Measurements from ENCODE around the gene EVL.
A peak's percentile ranks its signal among the peaks of the same experiment; 100 is the strongest.

EVL gene

DNA sequence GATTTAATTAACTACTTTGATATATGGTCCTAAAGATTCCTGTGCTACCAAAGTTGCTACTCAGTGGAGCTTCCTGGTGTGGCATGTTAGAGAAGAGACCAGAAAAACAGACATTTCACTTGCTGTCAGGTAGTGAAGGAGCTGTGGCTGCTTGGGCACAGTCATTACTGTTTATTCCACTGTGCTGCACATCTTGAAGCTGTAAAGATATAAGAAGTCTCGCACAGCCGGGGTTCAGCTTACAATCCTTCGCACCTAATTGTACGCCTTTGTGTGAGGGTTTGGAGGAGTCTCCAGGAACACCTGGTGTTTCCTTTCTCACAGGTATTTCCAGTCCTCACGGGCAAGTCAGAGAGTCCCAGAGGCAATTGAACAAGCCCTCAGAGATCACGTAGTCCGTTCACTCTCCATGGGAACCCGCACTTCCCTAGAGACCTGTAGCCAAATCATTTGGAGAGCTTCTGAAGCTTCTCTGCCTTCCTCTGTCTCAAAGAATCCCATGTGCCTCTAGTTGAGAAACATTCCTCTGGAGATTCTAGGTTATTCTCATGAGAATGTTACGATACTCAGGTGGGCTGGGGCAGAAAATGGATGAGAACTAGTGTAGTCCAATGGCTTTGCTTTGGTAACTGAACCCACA lies 4.1 kb downstream of the EVL start:
- ATAC-seq, result peak; percentile 5
- Mint-ChIP-seq H3K9me3 (no peaks in the 10 kb centered on the region), H3K4me3 (peak overlapping the region; percentile 77), H3K4me1 (peaks cover 90% of the 10 kb centered on the region), H3K36me3 (peaks cover 79% of the 10 kb centered on the region), H3K27ac (peak overlapping the region; percentile 94)
- DNase-seq (ENCODE audit: low spot score in 2 of 2), result no peak

- peak overlapping the region; percentile 77 for H3K4me3 Mint-ChIP-seq
- no peak for ATAC-seq
- no peaks in the 10 kb centered on the region for H3K9me3 Mint-ChIP-seq
- peaks cover 91% of the 10 kb centered on the region for H3K4me1 Mint-ChIP-seq
- peaks cover 86% of the 10 kb centered on the region for H3K36me3 Mint-ChIP-seq
- peak overlapping the region; percentile 94 for H3K27ac Mint-ChIP-seq
- DNase-seq (ENCODE audit: low spot score in 2 of 2), result no peak
Observed at GRCh38 chr14:100070310-100070709, 5.1 kb downstream of the EVL start.

DNA sequence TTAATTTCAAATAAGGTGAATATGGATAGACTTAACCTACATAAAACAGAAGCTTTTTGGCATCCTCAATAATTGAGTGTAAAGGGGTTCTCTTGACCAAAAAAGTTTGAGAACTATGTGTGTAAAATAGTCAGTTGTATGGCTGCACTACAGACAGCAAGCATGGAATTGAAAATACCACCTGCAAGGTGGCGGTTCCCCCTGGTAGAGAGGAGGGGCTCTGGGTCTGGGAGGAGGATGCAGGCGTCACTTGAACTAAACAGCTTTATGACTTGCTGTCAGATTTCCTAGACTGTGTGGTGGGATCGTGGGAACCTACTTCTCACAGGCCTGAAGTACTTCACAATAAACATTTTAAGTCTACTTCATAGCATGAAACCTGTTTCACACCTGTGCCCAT lies 6.3 kb downstream of the EVL start:
- DNase-seq (ENCODE audit: low spot score in 2 of 2), result no peak
- ATAC-seq, result no peak
- peak overlapping the region; percentile 77 for H3K4me3 Mint-ChIP-seq
- no peaks in the 10 kb centered on the region for H3K9me3 Mint-ChIP-seq
- peaks cover 82% of the 10 kb centered on the region for H3K36me3 Mint-ChIP-seq
- H3K27ac Mint-ChIP-seq, result peak overlapping the region; percentile 94
- H3K4me1 Mint-ChIP-seq, result peaks cover 95% of the 10 kb centered on the region

GRCh38 chr14:100072783-100073346 lies 7.6 kb downstream of the EVL start:
- Mint-ChIP-seq H3K36me3 (peaks cover 70% of the 10 kb centered on the region), H3K4me1 (peaks cover 96% of the 10 kb centered on the region), H3K27ac (peak overlapping the region; percentile 88), H3K9me3 (no peaks in the 10 kb centered on the region), H3K4me3 (peak overlapping the region; percentile 77)
- ATAC-seq, result peak; percentile 33
- peak in 1 of 2 donors; percentile 66 for DNase-seq (ENCODE audit: low spot score in 2 of 2)

GRCh38 chr14:100073576-100074430 lies 8.6 kb downstream of the EVL start:
- Mint-ChIP-seq H3K27ac (peak overlapping the region; percentile 88), H3K4me1 (peaks cover 96% of the 10 kb centered on the region), H3K36me3 (peaks cover 70% of the 10 kb centered on the region), H3K4me3 (peak overlapping the region; percentile 77), H3K9me3 (no peaks in the 10 kb centered on the region)
- ATAC-seq (no peak), DNase-seq (ENCODE audit: low spot score in 2 of 2) (no peak)

GRCh38 chr14:100074431-100075100 lies 9.3 kb downstream of the EVL start:
- Mint-ChIP-seq H3K4me3 (peak overlapping the region; percentile 77), H3K36me3 (peaks cover 70% of the 10 kb centered on the region), H3K9me3 (no peaks in the 10 kb centered on the region), H3K27ac (peak overlapping the region; percentile 88), H3K4me1 (peaks cover 98% of the 10 kb centered on the region)
- DNase-seq (ENCODE audit: low spot score in 2 of 2), result no peak
- ATAC-seq, result no peak

- H3K27ac Mint-ChIP-seq, result peak overlapping the region; percentile 88
- H3K4me3 Mint-ChIP-seq, result peak overlapping the region; percentile 77
- ATAC-seq, result no peak
- peaks cover 71% of the 10 kb centered on the region for H3K36me3 Mint-ChIP-seq
- no peak for DNase-seq (ENCODE audit: low spot score in 2 of 2)
- H3K9me3 Mint-ChIP-seq, result no peaks in the 10 kb centered on the region
- H3K4me1 Mint-ChIP-seq, result peaks cover 98% of the 10 kb centered on the region
Observed at GRCh38 chr14:100075681-100076080, 10.5 kb downstream of the EVL start.

GRCh38 chr14:100076133-100076532 lies 10.9 kb downstream of the EVL start:
- Mint-ChIP-seq H3K4me3 (peak overlapping the region; percentile 77), H3K27ac (peak overlapping the region; percentile 88), H3K4me1 (peaks cover 98% of the 10 kb centered on the region), H3K36me3 (peaks cover 75% of the 10 kb centered on the region), H3K9me3 (no peaks in the 10 kb centered on the region)
- DNase-seq (ENCODE audit: low spot score in 2 of 2) (peak in 1 of 2 donors; percentile 72), ATAC-seq (peak; percentile 51)

DNA sequence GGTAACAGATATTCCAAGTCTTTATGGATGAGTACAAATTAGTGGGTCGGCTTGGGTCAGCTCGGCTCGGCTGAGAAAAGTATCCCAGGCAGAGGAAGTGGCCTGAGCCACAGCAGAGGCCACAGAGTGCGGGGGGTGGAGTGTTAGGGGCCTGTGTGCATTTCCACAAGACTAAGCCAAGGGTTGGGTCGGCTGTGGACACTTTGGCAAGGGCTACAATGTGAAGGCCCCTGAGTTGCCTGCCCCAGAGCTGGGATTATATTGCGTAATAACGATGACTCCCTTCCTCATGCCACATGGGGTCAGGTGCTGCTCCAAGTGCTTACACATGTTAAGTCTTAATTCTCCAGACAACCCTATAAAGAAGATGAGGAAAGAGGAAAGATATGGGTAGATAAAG lies 11.4 kb downstream of the EVL start:
- Mint-ChIP-seq H3K36me3 (peaks cover 80% of the 10 kb centered on the region), H3K27ac (peak overlapping the region; percentile 88), H3K4me1 (peaks cover 99% of the 10 kb centered on the region), H3K4me3 (peak overlapping the region; percentile 77), H3K9me3 (no peaks in the 10 kb centered on the region)
- ATAC-seq (no peak), DNase-seq (ENCODE audit: low spot score in 2 of 2) (no peak)

GRCh38 chr14:100077441-100077840 lies 12.2 kb downstream of the EVL start:
- H3K36me3 Mint-ChIP-seq, result peaks cover 84% of the 10 kb centered on the region
- peak overlapping the region; percentile 77 for H3K4me3 Mint-ChIP-seq
- peak overlapping the region; percentile 88 for H3K27ac Mint-ChIP-seq
- peaks cover 100% of the 10 kb centered on the region for H3K4me1 Mint-ChIP-seq
- DNase-seq (ENCODE audit: low spot score in 2 of 2) (no peak), ATAC-seq (no peak)
- no peaks in the 10 kb centered on the region for H3K9me3 Mint-ChIP-seq

DNA sequence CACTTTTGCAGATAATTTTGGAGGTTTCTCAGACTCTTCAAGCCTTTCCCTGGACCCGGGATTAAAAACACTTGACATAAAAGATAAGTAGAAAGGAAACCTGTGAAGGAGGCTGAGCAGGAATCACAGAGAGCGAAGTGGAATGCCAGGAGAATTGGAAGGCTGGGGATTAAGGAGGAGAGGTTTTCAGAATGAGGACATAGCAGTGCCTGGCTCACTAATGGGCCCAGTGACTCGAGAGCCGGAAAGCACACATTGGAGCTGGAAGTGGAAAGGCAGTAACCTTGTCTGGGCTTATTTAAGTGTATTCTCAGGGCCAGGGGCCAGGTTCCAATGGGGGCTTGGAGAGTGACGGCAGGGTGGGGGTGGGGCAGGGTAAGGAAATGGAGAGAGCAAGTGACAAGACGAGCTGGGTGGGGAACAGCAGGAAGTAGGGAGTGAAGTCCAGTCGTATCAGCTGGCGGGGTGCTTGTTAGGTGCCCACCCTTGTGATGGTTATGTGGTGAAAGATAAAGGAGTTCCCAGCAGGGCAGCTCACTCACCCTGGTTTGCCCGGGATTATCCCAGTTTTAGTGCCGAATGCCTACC lies 13.1 kb downstream of the EVL start:
- DNase-seq (ENCODE audit: low spot score in 2 of 2) (no peak), ATAC-seq (no peak)
- Mint-ChIP-seq H3K4me1 (peaks cover 100% of the 10 kb centered on the region), H3K27ac (peak overlapping the region; percentile 88), H3K36me3 (peaks cover 82% of the 10 kb centered on the region), H3K4me3 (peak overlapping the region; percentile 77), H3K9me3 (no peaks in the 10 kb centered on the region)

DNA sequence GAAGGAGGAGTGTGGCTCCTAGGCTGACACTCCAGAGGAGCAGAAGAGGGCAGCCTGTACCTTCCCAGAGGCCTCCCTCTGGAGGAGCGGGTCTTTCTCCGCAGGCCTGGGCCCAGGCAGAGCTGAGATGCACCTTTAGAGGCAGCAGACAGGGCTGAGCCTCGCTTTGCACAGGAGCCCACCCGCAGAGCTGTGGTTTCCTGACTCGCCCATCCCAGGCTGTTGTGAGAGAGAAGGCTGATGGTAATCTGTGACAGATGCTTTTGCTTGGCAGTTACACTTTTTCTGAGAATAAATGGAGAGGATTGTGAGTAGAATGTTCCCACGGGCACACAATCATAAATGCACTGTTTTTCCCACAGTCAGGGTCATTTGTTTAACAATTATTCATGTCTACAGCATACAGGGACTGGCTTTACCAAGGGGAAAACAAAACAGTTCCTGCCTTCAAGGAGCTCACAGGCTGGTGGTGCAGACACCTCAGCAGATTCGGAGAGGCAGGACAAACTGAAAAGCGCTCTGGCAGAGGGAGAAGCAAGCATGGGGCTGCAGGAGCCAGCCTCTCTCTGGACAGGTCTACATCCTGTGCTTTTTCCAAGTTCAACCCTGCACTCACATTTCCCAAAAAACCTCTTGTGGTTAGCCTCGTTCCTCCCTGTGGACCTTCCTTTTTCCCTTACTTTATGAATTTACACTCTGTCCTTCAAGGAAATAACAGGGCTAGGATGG lies 13.9 kb downstream of the EVL start:
- DNase-seq (ENCODE audit: low spot score in 2 of 2) (peak in 1 of 2 donors; percentile 84), ATAC-seq (peak; percentile 86)
- Mint-ChIP-seq H3K9me3 (no peaks in the 10 kb centered on the region), H3K27ac (peak overlapping the region; percentile 88), H3K4me3 (peak overlapping the region; percentile 77), H3K36me3 (peaks cover 82% of the 10 kb centered on the region), H3K4me1 (peaks cover 100% of the 10 kb centered on the region)

DNA sequence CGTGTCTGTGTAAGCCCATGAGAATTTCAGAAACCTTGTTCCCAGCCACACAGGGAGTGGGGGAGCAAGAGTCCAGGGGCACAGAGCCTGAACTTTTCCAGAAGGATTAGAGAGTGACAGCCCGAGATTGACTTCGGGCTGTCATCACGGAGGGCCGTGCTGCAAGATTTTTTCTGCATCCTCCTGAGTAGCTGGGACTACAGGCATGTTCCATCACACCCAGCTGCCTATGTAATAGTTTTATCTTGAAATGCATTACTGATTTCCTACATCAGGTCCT lies 14.4 kb downstream of the EVL start:
- DNase-seq (ENCODE audit: low spot score in 2 of 2), result no peak
- ATAC-seq, result no peak
- Mint-ChIP-seq H3K36me3 (peaks cover 82% of the 10 kb centered on the region), H3K4me3 (peak overlapping the region; percentile 77), H3K9me3 (no peaks in the 10 kb centered on the region), H3K4me1 (peaks cover 100% of the 10 kb centered on the region), H3K27ac (peak overlapping the region; percentile 88)

GRCh38 chr14:100080206-100080605 lies 15.0 kb downstream of the EVL start:
- no peak for ATAC-seq
- no peak for DNase-seq (ENCODE audit: low spot score in 2 of 2)
- H3K9me3 Mint-ChIP-seq, result no peaks in the 10 kb centered on the region
- peak overlapping the region; percentile 77 for H3K4me3 Mint-ChIP-seq
- peaks cover 100% of the 10 kb centered on the region for H3K4me1 Mint-ChIP-seq
- H3K27ac Mint-ChIP-seq, result peak overlapping the region; percentile 88
- H3K36me3 Mint-ChIP-seq, result peaks cover 82% of the 10 kb centered on the region

Measured in stimulated activated effector memory CD8-positive, alpha-beta T cell treated with anti-CD3 and anti-CD28 coated beads, Interleukin-12 subunit alpha, Interleukin-12 subunit beta, amount 100 ng/mL, for 72 hours (primary cell).